Activated naive CD8-positive, alpha-beta T cell treated with anti-CD3 and anti-CD28 coated beads, Interleukin-2, amount 10 ng/mL, durations not matched to agents 7 days and 5 days (primary cell): ENCODE measurements around the gene PGAM5. TPM values are rescaled to one million over a fixed set of nuclear protein-coding genes. Genes with fewer than 3 reads are reported as not detected.

Experiments used
- ATAC-seq: fragments of 150-1000 bp; cut with Tn5 transposase; one replicate; pipeline ENCODE4 v1.10.0; 2021; ENCODE audit warnings: low read depth, moderate library complexity
- POLR2A ChIA-PET: fragments of 350-600 bp; sonication (Branson Sonifier 250); formaldehyde crosslinking; loops from one replicate; lab custom pipeline; 2021; ENCODE audit warnings: antibody characterized with exemption; lab: Charles Lee
- DNase-seq: peaks from one replicate; pipeline ENCODE4 v3.0.0; 2021
- H3K27ac Mint-ChIP-seq: one replicate; pipeline ENCODE4 v1.8.0; 2022; ENCODE audit warnings: mild to moderate bottlenecking, mixed read lengths
- H3K27me3 Mint-ChIP-seq: one replicate; pipeline ENCODE4 v1.8.0; 2022; ENCODE audit warnings: mild to moderate bottlenecking, moderate library complexity, mixed read lengths
- H3K36me3 Mint-ChIP-seq: one replicate; pipeline ENCODE4 v1.8.0; 2021; ENCODE audit warnings: mild to moderate bottlenecking, mixed read lengths
- H3K4me1 Mint-ChIP-seq: one replicate; pipeline ENCODE4 v1.8.0; 2021; ENCODE audit warnings: mixed read lengths
- H3K4me3 Mint-ChIP-seq: one replicate; pipeline ENCODE4 v1.8.0; 2022; ENCODE audit warnings: mild to moderate bottlenecking, moderate library complexity, mixed read lengths
- H3K9me3 Mint-ChIP-seq: one replicate; pipeline ENCODE4 v1.8.0; 2021; ENCODE audit warnings: mixed read lengths
- total RNA-seq, 2 experiments: library from RNA; stranded (reverse); gene quantifications; one replicate each; pipeline ENCODE4 v1.2.3, GENCODE V29; 2021

The PGAM5 gene
- total RNA-seq, 2 experiments from 2014 or later: 34.3 to 41.8 TPM

DNA sequence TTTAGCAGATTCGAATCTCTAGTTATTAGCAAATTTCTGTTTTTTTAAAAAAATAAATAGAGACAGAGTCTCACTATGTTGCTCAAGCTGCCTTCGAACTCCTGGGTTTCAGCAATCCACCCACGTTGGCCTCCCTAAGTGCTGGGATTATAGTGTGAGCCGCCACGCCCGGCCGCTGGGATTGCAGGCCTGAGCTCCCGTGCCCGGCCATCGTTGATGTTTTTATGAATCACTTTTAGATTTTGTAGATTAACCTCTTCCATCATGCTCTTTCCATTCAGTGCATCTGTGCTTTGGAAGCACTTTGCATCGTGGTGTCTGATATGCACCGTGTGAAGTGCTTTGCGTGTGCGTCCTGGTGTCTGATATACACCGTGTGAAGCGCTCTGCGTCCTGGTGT, 20.9 kb downstream of the PGAM5 start:
- Mint-ChIP-seq H3K27me3 (no peaks in the 10 kb centered on the region), H3K36me3 (peaks cover 57% of the 10 kb centered on the region), H3K27ac (no peak overlapping the region), H3K9me3 (no peaks in the 10 kb centered on the region), H3K4me1 (no peaks in the 10 kb centered on the region), H3K4me3 (no peak overlapping the region)
- DNase-seq (no peak), ATAC-seq (no peak)
- POLR2A ChIA-PET: no interaction called here

DNA sequence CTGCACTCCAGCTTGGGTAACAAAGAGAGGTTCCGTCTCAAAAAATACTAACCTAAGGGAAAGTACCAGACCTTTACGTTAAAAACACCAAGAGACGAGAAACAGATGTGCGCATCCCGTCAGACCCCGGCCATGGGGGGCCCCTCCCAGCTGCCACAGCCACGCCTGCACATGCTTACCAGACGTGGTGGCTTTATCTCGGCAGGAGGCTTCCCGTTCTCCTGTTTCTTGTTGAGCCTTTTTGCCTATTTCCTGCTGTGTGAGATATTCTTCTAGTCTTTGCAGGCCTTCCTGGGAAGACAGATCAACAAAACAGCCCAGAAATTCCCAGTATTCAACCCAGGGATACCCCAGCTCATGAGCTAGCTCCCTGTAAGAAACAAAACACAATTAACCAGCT, 23.6 kb downstream of the PGAM5 start:
- H3K4me3 Mint-ChIP-seq: no peak overlapping the region
- H3K27ac Mint-ChIP-seq: no peak overlapping the region
- H3K27me3 Mint-ChIP-seq: no peaks in the 10 kb centered on the region
- H3K36me3 Mint-ChIP-seq: peaks cover 46% of the 10 kb centered on the region
- H3K9me3 Mint-ChIP-seq: no peaks in the 10 kb centered on the region
- POLR2A ChIA-PET: interaction anchor here (1.3 kb wide), 1 partner anchor 8 kb away, joined by 4 read pairs; no protein-coding TSS in a partner anchor
- DNase-seq (no peak), ATAC-seq (no peak)
- no peaks in the 10 kb centered on the region for H3K4me1 Mint-ChIP-seq

- DNase-seq: no peak
- Mint-ChIP-seq H3K4me3 (no peak overlapping the region), H3K9me3 (no peaks in the 10 kb centered on the region), H3K27me3 (no peaks in the 10 kb centered on the region), H3K27ac (no peak overlapping the region), H3K36me3 (peaks cover 44% of the 10 kb centered on the region), H3K4me1 (no peaks in the 10 kb centered on the region)
- ATAC-seq: no peak
- POLR2A ChIA-PET: interaction anchor here (1.3 kb wide), 1 partner anchor 9 kb away, joined by 4 read pairs; no protein-coding TSS in a partner anchor
Observed at GRCh38 chr12:132735496-132735895, 24.9 kb downstream of the PGAM5 start.

GRCh38 chr12:132736378-132736777, 25.7 kb downstream of the PGAM5 start:
- ATAC-seq: no peak
- Mint-ChIP-seq H3K4me1 (no peaks in the 10 kb centered on the region), H3K36me3 (peaks cover 43% of the 10 kb centered on the region), H3K27me3 (no peaks in the 10 kb centered on the region), H3K27ac (no peak overlapping the region), H3K4me3 (no peak overlapping the region), H3K9me3 (no peaks in the 10 kb centered on the region)
- POLR2A ChIA-PET: no interaction called here
- DNase-seq: no peak

GRCh38 chr12:132736913-132737312, 26.3 kb downstream of the PGAM5 start:
- Mint-ChIP-seq H3K9me3 (no peaks in the 10 kb centered on the region), H3K4me1 (peaks cover 2% of the 10 kb centered on the region), H3K27ac (no peak overlapping the region), H3K27me3 (no peaks in the 10 kb centered on the region), H3K36me3 (peaks cover 40% of the 10 kb centered on the region), H3K4me3 (no peak overlapping the region)
- ATAC-seq (no peak), DNase-seq (no peak)
- POLR2A ChIA-PET: no interaction called here

- H3K4me1 Mint-ChIP-seq: peaks cover 7% of the 10 kb centered on the region
- peaks cover 41% of the 10 kb centered on the region for H3K36me3 Mint-ChIP-seq
- H3K27ac Mint-ChIP-seq: no peak overlapping the region
- DNase-seq (no peak), ATAC-seq (no peak)
- POLR2A ChIA-PET: no interaction called here
- no peaks in the 10 kb centered on the region for H3K27me3 Mint-ChIP-seq
- H3K4me3 Mint-ChIP-seq: no peak overlapping the region
- no peaks in the 10 kb centered on the region for H3K9me3 Mint-ChIP-seq
Observed at GRCh38 chr12:132739600-132740312, 29.1 kb downstream of the PGAM5 start.

DNA sequence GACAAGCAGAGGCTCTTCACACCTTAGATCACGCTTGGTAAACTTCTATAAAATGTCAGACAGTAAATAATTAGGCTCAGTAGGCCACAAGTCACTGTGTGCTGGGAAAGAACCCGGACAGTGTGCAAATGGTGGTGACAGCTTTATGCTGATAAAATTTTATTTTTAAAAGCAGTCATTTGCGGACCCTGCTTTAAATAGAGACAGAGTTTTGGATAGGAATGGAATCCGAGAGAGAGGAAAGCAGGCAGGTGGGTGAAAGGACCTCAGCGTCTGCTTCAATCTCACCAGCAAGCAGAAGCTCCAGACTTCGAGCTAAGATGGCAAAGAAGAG, 29.6 kb downstream of the PGAM5 start:
- Mint-ChIP-seq H3K4me3 (no peak overlapping the region), H3K27ac (no peak overlapping the region), H3K27me3 (no peaks in the 10 kb centered on the region), H3K9me3 (no peaks in the 10 kb centered on the region), H3K4me1 (peaks cover 7% of the 10 kb centered on the region), H3K36me3 (peaks cover 46% of the 10 kb centered on the region)
- ATAC-seq: no peak
- POLR2A ChIA-PET: no interaction called here
- no peak for DNase-seq

GRCh38 chr12:132740652-132741051, 30.0 kb downstream of the PGAM5 start:
- no peak overlapping the region for H3K27ac Mint-ChIP-seq
- no peaks in the 10 kb centered on the region for H3K9me3 Mint-ChIP-seq
- DNase-seq (no peak), ATAC-seq (no peak)
- H3K4me3 Mint-ChIP-seq: no peak overlapping the region
- H3K36me3 Mint-ChIP-seq: peaks cover 47% of the 10 kb centered on the region
- POLR2A ChIA-PET: no interaction called here
- no peaks in the 10 kb centered on the region for H3K27me3 Mint-ChIP-seq
- H3K4me1 Mint-ChIP-seq: peaks cover 7% of the 10 kb centered on the region

DNA sequence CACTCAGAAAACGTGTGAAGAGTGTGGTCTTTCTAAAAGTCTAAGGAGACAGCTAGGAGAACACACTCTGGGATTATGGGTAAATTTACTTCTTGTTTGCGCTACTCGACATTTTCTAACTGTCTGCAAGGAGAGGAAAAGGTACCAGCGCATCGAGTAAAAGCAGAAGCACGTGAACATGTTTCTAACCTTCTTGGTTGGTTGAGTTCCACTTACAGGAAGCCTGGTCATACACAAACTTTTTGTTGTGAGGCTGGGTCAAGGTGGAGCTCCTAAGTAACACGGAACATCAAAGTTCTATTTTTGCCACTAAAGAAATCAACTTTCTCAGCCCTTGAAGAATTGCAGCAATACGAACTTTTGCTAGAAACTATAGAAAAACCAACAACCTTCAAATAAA, 31.0 kb downstream of the PGAM5 start:
- Mint-ChIP-seq H3K4me1 (peaks cover 7% of the 10 kb centered on the region), H3K4me3 (no peak overlapping the region), H3K9me3 (no peaks in the 10 kb centered on the region), H3K27me3 (no peaks in the 10 kb centered on the region), H3K27ac (no peak overlapping the region), H3K36me3 (peaks cover 50% of the 10 kb centered on the region)
- POLR2A ChIA-PET: no interaction called here
- DNase-seq (no peak), ATAC-seq (no peak)

DNA sequence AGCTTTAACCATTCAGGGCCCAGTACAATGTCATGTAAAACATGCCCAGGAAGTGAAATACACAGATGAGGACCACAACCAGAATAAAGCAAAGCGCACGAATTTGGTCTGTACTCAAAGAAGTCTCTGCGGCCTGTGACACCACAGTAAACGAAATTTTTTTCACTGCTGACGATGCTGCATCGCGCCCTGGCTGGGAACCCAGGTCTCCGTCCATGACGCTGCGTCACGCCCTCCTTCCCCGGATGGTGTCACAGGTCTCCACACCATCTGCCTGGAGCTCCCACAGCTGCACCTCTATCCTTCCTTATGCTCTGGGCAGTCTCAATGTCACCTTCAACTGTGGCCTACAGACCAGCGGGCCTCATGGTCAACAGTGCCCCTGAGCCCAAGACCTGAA, 33.2 kb downstream of the PGAM5 start:
- no peaks in the 10 kb centered on the region for H3K27me3 Mint-ChIP-seq
- peaks cover 7% of the 10 kb centered on the region for H3K4me1 Mint-ChIP-seq
- ATAC-seq (no peak), DNase-seq (no peak)
- no peaks in the 10 kb centered on the region for H3K9me3 Mint-ChIP-seq
- no peak overlapping the region for H3K4me3 Mint-ChIP-seq
- H3K27ac Mint-ChIP-seq: no peak overlapping the region
- POLR2A ChIA-PET: no interaction called here
- peaks cover 47% of the 10 kb centered on the region for H3K36me3 Mint-ChIP-seq

- H3K9me3 Mint-ChIP-seq: no peaks in the 10 kb centered on the region
- H3K36me3 Mint-ChIP-seq: peaks cover 39% of the 10 kb centered on the region
- H3K27ac Mint-ChIP-seq: no peak overlapping the region
- no peaks in the 10 kb centered on the region for H3K27me3 Mint-ChIP-seq
- POLR2A ChIA-PET: no interaction called here
- no peak for DNase-seq
- H3K4me1 Mint-ChIP-seq: peaks cover 7% of the 10 kb centered on the region
- no peak overlapping the region for H3K4me3 Mint-ChIP-seq
- no peak for ATAC-seq
Observed at GRCh38 chr12:132746613-132747012, 36.0 kb downstream of the PGAM5 start.

GRCh38 chr12:132747395-132747794, 36.8 kb downstream of the PGAM5 start:
- no peaks in the 10 kb centered on the region for H3K27me3 Mint-ChIP-seq
- no peak overlapping the region for H3K27ac Mint-ChIP-seq
- POLR2A ChIA-PET: no interaction called here
- H3K4me1 Mint-ChIP-seq: peaks cover 5% of the 10 kb centered on the region
- H3K9me3 Mint-ChIP-seq: no peaks in the 10 kb centered on the region
- DNase-seq (no peak), ATAC-seq (no peak)
- peaks cover 32% of the 10 kb centered on the region for H3K36me3 Mint-ChIP-seq
- no peak overlapping the region for H3K4me3 Mint-ChIP-seq

DNA sequence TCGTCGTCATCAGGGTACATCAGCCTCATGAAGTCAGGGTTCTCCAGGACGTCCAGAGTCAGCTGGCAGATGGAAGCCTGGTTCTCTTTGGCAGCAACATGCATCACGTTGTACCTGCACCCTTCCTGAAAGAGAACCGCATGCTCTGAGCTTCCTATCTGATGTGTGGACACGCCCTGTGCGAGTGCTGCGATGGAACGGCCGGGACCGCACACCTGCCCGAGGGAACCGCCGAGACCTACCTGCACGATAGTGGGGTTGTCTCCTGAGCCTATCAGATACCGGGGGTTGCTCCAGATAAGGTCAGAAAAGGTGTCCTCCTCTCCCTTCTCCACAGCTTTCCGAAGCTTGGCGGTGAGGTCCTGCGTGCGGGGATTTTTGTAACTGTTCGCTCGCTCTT, 37.3 kb downstream of the PGAM5 start:
- Mint-ChIP-seq H3K4me1 (no peaks in the 10 kb centered on the region), H3K4me3 (no peak overlapping the region), H3K36me3 (peaks cover 27% of the 10 kb centered on the region), H3K9me3 (no peaks in the 10 kb centered on the region), H3K27ac (no peak overlapping the region), H3K27me3 (no peaks in the 10 kb centered on the region)
- ATAC-seq: no peak
- POLR2A ChIA-PET: no interaction called here
- no peak for DNase-seq

- ATAC-seq: no peak
- H3K4me3 Mint-ChIP-seq: no peak overlapping the region
- no peak for DNase-seq
- H3K4me1 Mint-ChIP-seq: no peaks in the 10 kb centered on the region
- peak overlapping the region; percentile 30 for H3K27ac Mint-ChIP-seq
- POLR2A ChIA-PET: no interaction called here
- H3K9me3 Mint-ChIP-seq: no peaks in the 10 kb centered on the region
- H3K36me3 Mint-ChIP-seq: peaks cover 26% of the 10 kb centered on the region
- no peaks in the 10 kb centered on the region for H3K27me3 Mint-ChIP-seq
Observed at GRCh38 chr12:132748319-132748718, 37.7 kb downstream of the PGAM5 start.
